CD4-positive, alpha-beta memory T cell (primary cell): Measurements from ENCODE around the gene ACSL3. TPM values are rescaled to one million over a fixed set of nuclear protein-coding genes. Genes with fewer than 3 reads are reported as not detected.
"Not testable (repeated sequence)": the region's sequence is repeated elsewhere in the genome, so short reads cannot be mapped to it uniquely, and the experiment has no call there.

Experiments used
- CTCF ChIA-PET: fragments of 350-600 bp; sonication (Branson Sonifier 250); formaldehyde crosslinking; loops from one replicate; lab custom pipeline; 2021; ENCODE audit warnings: inconsistent platforms; ENCODE audit not compliant: partially characterized antibody; lab: Charles Lee
- POLR2A ChIA-PET: fragments of 350-600 bp; sonication (Branson Sonifier 250); formaldehyde crosslinking; loops from one replicate; lab custom pipeline; 2021; ENCODE audit not compliant: partially characterized antibody; lab: Charles Lee
- DNase-seq, 5 donors: peaks; one replicate each; pipeline versions ENCODE4 v3.0.0 to v3.0.0-alpha.2; 2020 to 2022; ENCODE audit warnings: mixed read lengths in 1 of 5
- H3K27ac ChIP-seq: one replicate; pipeline ENCODE4 v1.7.0; 2013; ENCODE audit warnings: low read depth, low read length
- H3K27me3 ChIP-seq: 2 replicates; pipeline ENCODE4 v1.7.0; 2013; ENCODE audit warnings: mild to moderate bottlenecking, low read length, moderate library complexity; ENCODE audit not compliant: insufficient read depth
- H3K36me3 ChIP-seq: 2 replicates; pipeline ENCODE4 v1.7.0; 2013; ENCODE audit warnings: mild to moderate bottlenecking, low read length, moderate library complexity; ENCODE audit not compliant: insufficient read depth
- H3K4me1 ChIP-seq: 2 replicates; pipeline ENCODE4 v1.7.0; 2013; ENCODE audit warnings: mild to moderate bottlenecking, low read length, moderate library complexity; ENCODE audit not compliant: insufficient read depth
- H3K4me3 ChIP-seq, 2 donors: one replicate each; pipeline ENCODE4 v1.7.0; 2013; ENCODE audit warnings: low read length in 2 of 2, mild to moderate bottlenecking in 1 of 2
- H3K9me3 ChIP-seq, 2 donors: one replicate each; pipeline ENCODE4 v1.7.0; 2013; ENCODE audit warnings: low read length in 2 of 2, control low read depth in 1 of 2; ENCODE audit not compliant: control insufficient read depth in 1 of 2
- H3K27ac Mint-ChIP-seq, 7 donors: one replicate each; pipeline ENCODE4 v1.8.0; 2020 to 2021; ENCODE audit warnings: mixed read lengths in 7 of 7, mild to moderate bottlenecking in 6 of 7, inconsistent platforms in 3 of 7, moderate library complexity in 3 of 7
- H3K27me3 Mint-ChIP-seq, 2 donors: one replicate each; pipeline ENCODE4 v1.8.0; 2020 to 2021; ENCODE audit warnings: mixed read lengths in 2 of 2
- H3K36me3 Mint-ChIP-seq, 2 donors: one replicate each; pipeline ENCODE4 v1.8.0; 2020 to 2021; ENCODE audit warnings: mixed read lengths in 2 of 2, inconsistent platforms in 1 of 2, mild to moderate bottlenecking in 1 of 2
- H3K4me1 Mint-ChIP-seq, 4 donors: one replicate each; pipeline ENCODE4 v1.8.0; 2020 to 2021; ENCODE audit warnings: mixed read lengths in 4 of 4, mild to moderate bottlenecking in 1 of 4
- H3K4me3 Mint-ChIP-seq, 8 donors: one replicate each; pipeline ENCODE4 v1.8.0; 2020 to 2021; ENCODE audit warnings: mixed read lengths in 8 of 8, mild to moderate bottlenecking in 7 of 8, moderate library complexity in 6 of 8, inconsistent platforms in 3 of 8
- H3K9me3 Mint-ChIP-seq, 8 donors: one replicate each; pipeline ENCODE4 v1.8.0; 2020 to 2021; ENCODE audit warnings: mixed read lengths in 8 of 8, mild to moderate bottlenecking in 5 of 8, inconsistent platforms in 3 of 8, moderate library complexity in 1 of 8
- intact Hi-C: fragments of 100-400 bp; cut with micrococcal nuclease; formaldehyde crosslinking; loops from one replicate; pipeline ENCODE4 v1.15.1; 2023
- polyA plus RNA-seq, 2 donors: library from polyadenylated mRNA; unstranded; fragments of 300-500 nt; fragmentation: Illumina TruSeq; gene quantifications; one replicate each; pipeline ENCODE4 v1.2.3, GENCODE V29; 2021
- total RNA-seq, 2 experiments: library from RNA; stranded (reverse); gene quantifications; one replicate each; pipeline ENCODE4 v1.2.3, GENCODE V29; 2021

Gene ACSL3
- total and polyA plus RNA-seq, 4 experiments from 2014 or later: 24.8 to 30.9 (median 25.8) TPM

DNA sequence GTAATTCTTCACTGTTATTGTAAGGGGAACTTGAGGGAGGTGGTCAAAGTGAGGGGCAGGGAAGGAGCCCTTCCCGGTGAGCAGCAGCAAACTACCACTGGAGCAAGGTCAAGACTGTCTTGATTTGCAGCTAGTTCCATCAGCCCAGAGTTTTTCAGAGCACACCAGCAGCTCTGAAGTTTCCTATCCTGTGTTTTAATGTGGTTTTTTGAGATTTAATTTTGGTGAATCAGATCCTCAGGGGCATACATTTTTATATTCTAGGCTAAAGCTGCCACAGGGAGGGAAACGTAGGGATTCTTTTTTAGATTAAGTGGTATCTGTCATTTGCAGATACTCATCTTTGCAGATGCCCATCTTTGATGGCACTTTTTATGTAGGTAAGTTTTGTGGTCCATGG, 124.1 kb downstream of the ACSL3 start:
- peaks cover 12 to 20% of the 10 kb centered on the region in 2 donors for H3K27me3 Mint-ChIP-seq
- H3K9me3 ChIP-seq: no peaks in the 10 kb centered on the region
- no peak overlapping the region for H3K4me3 ChIP-seq
- intact Hi-C loops: no loop called here
- POLR2A ChIA-PET: no interaction called here
- no peaks in the 10 kb centered on the region for H3K36me3 ChIP-seq
- DNase-seq: no peak
- H3K27me3 ChIP-seq: no peaks in the 10 kb centered on the region
- peaks cover 2 to 28% (median 12%) of the 10 kb centered on the region in 8 donors for H3K9me3 Mint-ChIP-seq
- CTCF ChIA-PET: no interaction called here
- no peak overlapping the region for H3K4me3 Mint-ChIP-seq
- H3K27ac Mint-ChIP-seq: no peak overlapping the region
- no peaks in the 10 kb centered on the region for H3K36me3 Mint-ChIP-seq
- peaks cover 4% of the 10 kb centered on the region for H3K4me1 ChIP-seq
- no peak overlapping the region for H3K27ac ChIP-seq
- peaks cover 6 to 8% (median 7%) of the 10 kb centered on the region in 4 donors for H3K4me1 Mint-ChIP-seq

DNA sequence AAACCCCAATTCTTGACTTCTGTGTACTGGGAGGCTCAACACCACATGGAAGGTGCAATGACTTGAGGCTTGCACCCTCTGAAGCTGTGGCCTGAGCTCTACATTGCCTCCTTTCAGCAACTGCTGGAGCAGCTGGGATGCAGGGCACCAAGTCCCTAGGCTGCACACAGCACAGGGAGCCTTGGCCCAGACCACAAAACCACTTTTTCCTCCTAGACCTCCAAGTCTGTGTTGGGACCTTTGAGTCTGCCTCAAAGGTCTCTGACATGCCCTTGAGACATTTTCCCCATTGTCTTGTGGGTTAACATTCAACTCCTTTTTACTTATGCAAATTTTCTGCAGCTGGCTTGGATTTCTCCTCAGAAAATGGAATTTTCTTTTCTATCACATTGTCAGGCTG, 128.6 kb downstream of the ACSL3 start:
- intact Hi-C loops: no loop called here
- Histone ChIP-seq H3K4me3 (no peak overlapping the region), H3K4me1 (no peaks in the 10 kb centered on the region), H3K36me3 (no peaks in the 10 kb centered on the region), H3K27me3 (no peaks in the 10 kb centered on the region), H3K9me3 (no peaks in the 10 kb centered on the region), H3K27ac (no peak overlapping the region)
- Mint-ChIP-seq H3K4me1 (no peaks in the 10 kb centered on the region), H3K36me3 (no peaks in the 10 kb centered on the region), H3K27me3 (peaks cover 8 to 15% of the 10 kb centered on the region in 2 donors), H3K9me3 (peaks cover 2 to 28% (median 13%) of the 10 kb centered on the region in 8 donors), H3K4me3 (no peak overlapping the region), H3K27ac (no peak overlapping the region)
- CTCF ChIA-PET: no interaction called here
- POLR2A ChIA-PET: no interaction called here
- no peak for DNase-seq

DNA sequence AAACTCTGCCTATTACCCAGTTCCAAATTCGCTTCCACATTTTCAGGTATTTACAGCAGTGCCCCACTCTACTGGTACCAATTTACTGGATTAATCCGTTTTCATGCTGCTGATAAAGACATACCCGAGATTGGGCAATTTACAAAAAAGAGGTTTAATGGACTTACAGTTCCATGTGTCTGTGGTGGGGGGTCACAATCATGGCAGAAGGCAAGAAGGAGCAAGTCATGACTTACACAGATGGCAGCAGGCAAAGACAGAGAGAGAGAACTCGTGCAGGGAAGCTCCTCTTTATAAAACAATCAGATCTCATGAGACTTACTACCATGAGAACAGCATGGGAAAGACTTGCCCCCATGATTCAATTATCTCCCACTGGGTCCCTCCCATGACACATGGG, 129.4 kb downstream of the ACSL3 start:
- H3K4me1 ChIP-seq, H3K36me3 ChIP-seq, DNase-seq, CTCF ChIA-PET, intact Hi-C loops, H3K27ac ChIP-seq, H3K27me3 Mint-ChIP-seq, POLR2A ChIA-PET, H3K36me3 Mint-ChIP-seq, H3K9me3 ChIP-seq, H3K4me3 ChIP-seq, H3K27me3 ChIP-seq, H3K27ac Mint-ChIP-seq, H3K4me3 Mint-ChIP-seq, H3K4me1 Mint-ChIP-seq: not testable (repeated sequence)
- peaks cover 2 to 22% (median 10%) of the 10 kb centered on the region in 8 donors for H3K9me3 Mint-ChIP-seq

DNA sequence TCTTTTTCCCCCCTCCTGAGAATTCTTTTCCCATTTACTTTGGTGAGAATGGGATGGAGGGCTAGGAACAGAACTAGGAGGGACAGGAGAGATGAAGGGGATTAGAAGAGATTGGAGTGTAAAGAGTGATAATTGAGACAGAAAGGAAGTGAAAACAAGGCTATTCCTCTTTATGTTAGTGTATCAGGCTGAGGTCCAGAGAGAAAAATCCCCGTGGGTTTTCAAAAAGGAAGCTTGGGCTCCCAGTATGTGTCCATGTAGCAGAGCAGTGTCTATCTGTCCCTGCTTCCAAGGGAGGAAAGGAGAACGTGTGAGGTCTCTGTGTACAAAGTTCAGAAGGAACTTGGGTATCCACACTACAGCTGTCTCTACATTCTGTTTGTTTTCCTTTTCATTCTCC, 131.3 kb downstream of the ACSL3 start:
- no peak for DNase-seq
- Mint-ChIP-seq H3K9me3 (peaks cover 0 to 14% (median 4%) of the 10 kb centered on the region in 8 donors), H3K36me3 (no peaks in the 10 kb centered on the region), H3K27ac (no peak overlapping the region), H3K4me3 (no peak overlapping the region), H3K27me3 (peaks cover 6 to 8% of the 10 kb centered on the region in 2 donors), H3K4me1 (no peaks in the 10 kb centered on the region)
- POLR2A ChIA-PET: no interaction called here
- no peaks in the 10 kb centered on the region for H3K4me1 ChIP-seq
- no peak overlapping the region for H3K4me3 ChIP-seq
- CTCF ChIA-PET: no interaction called here
- no peak overlapping the region for H3K27ac ChIP-seq
- H3K36me3 ChIP-seq: no peaks in the 10 kb centered on the region
- intact Hi-C loops: no loop called here
- H3K27me3 ChIP-seq: no peaks in the 10 kb centered on the region
- H3K9me3 ChIP-seq: no peaks in the 10 kb centered on the region

Other genes with a start within 250 kb of the ACSL3 start
- gene FARSB, start 204.9 kb upstream of the ACSL3 start, total RNA-seq: 10 to 100 TPM; 11.2 to 11.8 TPM
- gene FARSB, start 204.9 kb upstream of the ACSL3 start, polyA plus RNA-seq: 10 to 100 TPM; 26.1 to 36.8 TPM
- gene MOGAT1, start 189.4 kb upstream of the ACSL3 start, total RNA-seq: not detected
- not detected for gene MOGAT1, start 189.4 kb upstream of the ACSL3 start, polyA plus RNA-seq
- not detected for gene KCNE4, start 191.2 kb downstream of the ACSL3 start, total RNA-seq
- gene KCNE4, start 191.2 kb downstream of the ACSL3 start, polyA plus RNA-seq: not detected